GM21367 (cell line): ENCODE measurements around the gene IL16.
"Not testable (repeated sequence)": the region's sequence is repeated elsewhere in the genome, so short reads cannot be mapped to it uniquely, and the experiment has no call there.

Experiments
- ATAC-seq: cut with Tn5 transposase; IDR thresholded peaks from one replicate; pipeline ENCODE4 v1.9.1; 2021; ENCODE audit not compliant: unreplicated experiment

IL16 gene

GRCh38 chr15:81331600-81331999 is 134.9 kb downstream of the IL16 start:
- ATAC-seq: no peak

- no peak for ATAC-seq
Measured at GRCh38 chr15:81332326-81332725, 135.6 kb downstream of the IL16 start.

GRCh38 chr15:81333363-81333762 is 136.7 kb downstream of the IL16 start:
- ATAC-seq: no peak

- ATAC-seq: no peak
Measured at GRCh38 chr15:81334768-81335435, 138.2 kb downstream of the IL16 start.

GRCh38 chr15:81335631-81336030 is 139.0 kb downstream of the IL16 start:
- ATAC-seq: no peak

GRCh38 chr15:81336568-81336967 is 139.9 kb downstream of the IL16 start:
- ATAC-seq: no peak

- ATAC-seq: no peak
Measured at GRCh38 chr15:81337241-81337640, 140.6 kb downstream of the IL16 start.

GRCh38 chr15:81337713-81338157 is 141.1 kb downstream of the IL16 start:
- ATAC-seq: no peak

- ATAC-seq: no peak
Measured at GRCh38 chr15:81338170-81339007, 141.7 kb downstream of the IL16 start.

- no peak for ATAC-seq
Measured at GRCh38 chr15:81339321-81339720, 142.6 kb downstream of the IL16 start.

GRCh38 chr15:81339851-81340250 is 143.2 kb downstream of the IL16 start:
- ATAC-seq: no peak

- no peak for ATAC-seq
Measured at GRCh38 chr15:81341351-81341750, 144.7 kb downstream of the IL16 start.

- no peak for ATAC-seq
Measured at GRCh38 chr15:81343371-81343770, 146.7 kb downstream of the IL16 start.

GRCh38 chr15:81346611-81347010 is 149.9 kb downstream of the IL16 start:
- no peak for ATAC-seq

GRCh38 chr15:81347910-81348309 is 151.2 kb downstream of the IL16 start:
- ATAC-seq: no peak

- not testable (repeated sequence) for ATAC-seq
Measured at GRCh38 chr15:81348691-81349090, 152.0 kb downstream of the IL16 start.

- ATAC-seq: no peak
Measured at GRCh38 chr15:81349271-81349670, 152.6 kb downstream of the IL16 start.

GRCh38 chr15:81351651-81352050 is 155.0 kb downstream of the IL16 start:
- no peak for ATAC-seq

- no peak for ATAC-seq
Measured at GRCh38 chr15:81356252-81356651, 159.6 kb downstream of the IL16 start.

- no peak for ATAC-seq
Measured at GRCh38 chr15:81357180-81357686, 160.6 kb downstream of the IL16 start.

GRCh38 chr15:81358248-81358647 is 161.6 kb downstream of the IL16 start:
- no peak for ATAC-seq

- ATAC-seq: no peak
Measured at GRCh38 chr15:81360491-81360890, 163.8 kb downstream of the IL16 start.
